ENCODE data around the gene SLC9A9.
"Not testable (repeated sequence)": the region's sequence is repeated elsewhere in the genome, so short reads cannot be mapped to it uniquely, and the experiment has no call there.

The SLC9A9 gene

GRCh38 chr3:143306407-143306806, 541.9 kb downstream of the SLC9A9 start:
- DNase-seq: no peak

- no peak for DNase-seq
These were observed 545.6 kb downstream of the SLC9A9 start for GRCh38 chr3:143302638-143303171.

GRCh38 chr3:143301031-143301901, 547.0 kb downstream of the SLC9A9 start:
- DNase-seq: no peak

- no peak for DNase-seq
These were observed 549.3 kb downstream of the SLC9A9 start for GRCh38 chr3:143298886-143299535.

GRCh38 chr3:143298380-143298779, 549.9 kb downstream of the SLC9A9 start:
- no peak for DNase-seq

- no peak for DNase-seq
These were observed 552.8 kb downstream of the SLC9A9 start for GRCh38 chr3:143295201-143296080.

GRCh38 chr3:143294188-143294587, 554.1 kb downstream of the SLC9A9 start:
- DNase-seq: no peak

- DNase-seq: no peak
These were observed 556.3 kb downstream of the SLC9A9 start for GRCh38 chr3:143291836-143292447.

- no peak for DNase-seq
These were observed 559.3 kb downstream of the SLC9A9 start for GRCh38 chr3:143288944-143289343.

GRCh38 chr3:143287403-143287802, 560.9 kb downstream of the SLC9A9 start:
- DNase-seq: no peak

- no peak for DNase-seq
These were observed 561.8 kb downstream of the SLC9A9 start for GRCh38 chr3:143286392-143287010.

- no peak for DNase-seq
These were observed 564.7 kb downstream of the SLC9A9 start for GRCh38 chr3:143283432-143284128.

GRCh38 chr3:143280984-143281383, 567.3 kb downstream of the SLC9A9 start:
- no peak for DNase-seq

- DNase-seq: not testable (repeated sequence)
These were observed 568.7 kb downstream of the SLC9A9 start for GRCh38 chr3:143279567-143279966.

- DNase-seq: no peak
These were observed 569.5 kb downstream of the SLC9A9 start for GRCh38 chr3:143278721-143279120.

- DNase-seq: no peak
These were observed 570.7 kb downstream of the SLC9A9 start for GRCh38 chr3:143277531-143277930.

- no peak for DNase-seq
These were observed 571.7 kb downstream of the SLC9A9 start for GRCh38 chr3:143276592-143276991.

- no peak for DNase-seq
These were observed 574.1 kb downstream of the SLC9A9 start for GRCh38 chr3:143273975-143274690.

- no peak for DNase-seq
These were observed 577.1 kb downstream of the SLC9A9 start for GRCh38 chr3:143271136-143271535.

GRCh38 chr3:143269741-143270140, 578.5 kb downstream of the SLC9A9 start:
- DNase-seq: no peak

- no peak for DNase-seq
These were observed 580.3 kb downstream of the SLC9A9 start for GRCh38 chr3:143267989-143268388.
